ENCODE data around the gene CACNA1I. TPM values are rescaled to one million over a fixed set of nuclear protein-coding genes. Genes with fewer than 3 reads are reported as not detected.
A peak's percentile ranks its signal among the peaks of the same experiment; 100 is the strongest.

Gene CACNA1I
- total and polyA plus RNA-seq, 11 donors, result 0.01 to 0.07 (median 0.04) TPM; not detected in 6

- peaks cover 0 to 56% (median 15%) of the 10 kb centered on the region in 9 donors for H3K27me3 ChIP-seq
- 74 to 78% (median 77%) methylated on average over 18 of the region's 18 CpGs for WGBS, 4 donors
Observed at GRCh38 chr22:39600491-39601179, 30.1 kb downstream of the CACNA1I start.

GRCh38 chr22:39601180-39601535 is 30.6 kb downstream of the CACNA1I start:
- 45 to 74% (median 62%) methylated on average over 8 to 9 of the region's 9 CpGs for WGBS, 4 donors
- Histone ChIP-seq H3K4me1 (no peaks in the 10 kb centered on the region), H3K36me3 (no peaks in the 10 kb centered on the region), H3K27me3 (peaks cover 0 to 62% (median 15%) of the 10 kb centered on the region in 9 donors), H3K4me3 (no peak overlapping the region), H3K9me3 (peaks cover 0 to 20% (median 8%) of the 10 kb centered on the region in 12 donors), H3K27ac (no peak overlapping the region)
- ATAC-seq (no peak), DNase-seq (no peak)
- TF ChIP-seq CTCF (IDR thresholded peaks at IDR 0.05), result no peak
- TF ChIP-seq POLR2A (IDR thresholded peaks at IDR 0.05), result no peak
- intact Hi-C loops (cut with DNase I), result no loop called here

More at GRCh38 chr22:39600491-39601179, 30.1 kb downstream of the CACNA1I start:
- ATAC-seq (no peak), DNase-seq (no peak)
- peaks cover 0 to 20% (median 8%) of the 10 kb centered on the region in 12 donors for H3K9me3 ChIP-seq
- H3K4me1 ChIP-seq, result no peaks in the 10 kb centered on the region
- TF ChIP-seq POLR2A (IDR thresholded peaks at IDR 0.05) (no peak), CTCF (IDR thresholded peaks at IDR 0.05) (no peak)
- H3K4me3 ChIP-seq, result no peak overlapping the region
- intact Hi-C loops (cut with DNase I), result no loop called here
- no peak overlapping the region for H3K27ac ChIP-seq
- no peaks in the 10 kb centered on the region for H3K36me3 ChIP-seq

- DNase-seq (no peak), ATAC-seq (no peak)
- Histone ChIP-seq H3K4me3 (no peak overlapping the region), H3K4me1 (no peaks in the 10 kb centered on the region), H3K36me3 (no peaks in the 10 kb centered on the region), H3K27ac (no peak overlapping the region), H3K27me3 (peaks cover 0 to 55% (median 9%) of the 10 kb centered on the region in 9 donors), H3K9me3 (peaks cover 0 to 20% (median 8%) of the 10 kb centered on the region in 12 donors)
- 73 to 82% (median 76%) methylated on average over 3 of the region's 3 CpGs for WGBS, 4 donors
- TF ChIP-seq CTCF (IDR thresholded peaks at IDR 0.05), result no peak
- intact Hi-C loops (cut with DNase I), result no loop called here
Observed at GRCh38 chr22:39603345-39603744, 32.8 kb downstream of the CACNA1I start.

GRCh38 chr22:39610246-39610645 is 39.7 kb downstream of the CACNA1I start:
- no peak for ATAC-seq
- 54 to 66% (median 59%) methylated on average over 8 of the region's 8 CpGs for WGBS, 4 donors
- Histone ChIP-seq H3K4me3 (no peak overlapping the region), H3K9me3 (peaks cover 0 to 11% (median 0%) of the 10 kb centered on the region in 12 donors), H3K27me3 (peaks cover 0 to 46% (median 4%) of the 10 kb centered on the region in 9 donors), H3K27ac (no peak overlapping the region), H3K36me3 (no peaks in the 10 kb centered on the region), H3K4me1 (no peaks in the 10 kb centered on the region)
- intact Hi-C loops (cut with DNase I), result no loop called here
- no peak for TF ChIP-seq POLR2A (IDR thresholded peaks at IDR 0.05)
- DNase-seq, result peak in 1 of 5 donors; percentile 10
